H9 (cell line): Measurements from ENCODE around the gene ACTL7A. TPM values are rescaled to one million over a fixed set of nuclear protein-coding genes. Genes with fewer than 3 reads are reported as not detected.

Experiments
- DNase-seq: peaks from one replicate; pipeline ENCODE4 v3.0.0-alpha.2; 2017
- H2AFZ ChIP-seq: one replicate; pipeline ENCODE4 v1.6.1; 2013; ENCODE audit warnings: mild to moderate bottlenecking, low read length, control low read depth, moderate library complexity
- H2AK5ac ChIP-seq: 2 replicates; pipeline ENCODE4 v1.6.1; 2013; ENCODE audit warnings: low read length, control low read depth, mixed read lengths; ENCODE audit not compliant: insufficient read length
- H2BK120ac ChIP-seq: one replicate; pipeline ENCODE4 v1.6.1; 2013; ENCODE audit warnings: low read depth, mild to moderate bottlenecking, low read length, control low read depth, inconsistent platforms; ENCODE audit not compliant: poor library complexity, severe bottlenecking
- H2BK12ac ChIP-seq: 2 replicates; pipeline ENCODE4 v1.6.1; 2013; ENCODE audit warnings: low read length, control low read depth, mixed read lengths, low read depth; ENCODE audit not compliant: insufficient read length
- H2BK15ac ChIP-seq: 2 replicates; pipeline ENCODE4 v1.6.1; 2013; ENCODE audit warnings: low read depth, low read length, control low read depth
- H2BK20ac ChIP-seq: one replicate; pipeline ENCODE4 v1.6.1; 2013; ENCODE audit warnings: low read depth, mild to moderate bottlenecking, low read length, control low read depth, inconsistent platforms; ENCODE audit not compliant: poor library complexity, severe bottlenecking
- H2BK5ac ChIP-seq: 2 replicates; pipeline ENCODE4 v1.6.1; 2013; ENCODE audit warnings: low read length, control low read depth, mixed read lengths; ENCODE audit not compliant: insufficient read length
- H3K14ac ChIP-seq: 2 replicates; pipeline ENCODE4 v1.6.1; 2013; ENCODE audit warnings: low read length, control low read depth; ENCODE audit not compliant: insufficient read depth
- H3K18ac ChIP-seq: 2 replicates; pipeline ENCODE4 v1.6.1; 2013; ENCODE audit warnings: low read depth, mild to moderate bottlenecking, mixed read lengths, low read length, control low read depth; ENCODE audit not compliant: insufficient read length
- H3K23ac ChIP-seq: 2 replicates; pipeline ENCODE4 v1.6.1; 2013; ENCODE audit warnings: low read length, control low read depth, mixed read lengths, low read depth; ENCODE audit not compliant: insufficient read length
- H3K23me2 ChIP-seq: 2 replicates; pipeline ENCODE4 v1.6.1; 2013; ENCODE audit warnings: low read depth, mild to moderate bottlenecking, mixed read lengths, low read length, control low read depth; ENCODE audit not compliant: insufficient read length, poor library complexity, severe bottlenecking
- H3K27ac ChIP-seq: 2 replicates; pipeline ENCODE4 v1.5.1; 2013; ENCODE audit warnings: low read length, control low read depth, mixed read lengths, low read depth; ENCODE audit not compliant: insufficient read length
- H3K27me3 ChIP-seq: 2 replicates; pipeline ENCODE4 v1.6.1; 2013; ENCODE audit warnings: low read length, control low read depth, inconsistent platforms; ENCODE audit not compliant: insufficient read depth
- H3K4ac ChIP-seq: 2 replicates; pipeline ENCODE4 v1.6.1; 2013; ENCODE audit warnings: low read depth, mild to moderate bottlenecking, control low read depth, inconsistent platforms, low read length, moderate library complexity
- H3K4me1 ChIP-seq: 2 replicates; pipeline ENCODE4 v1.6.1; 2013; ENCODE audit warnings: low read length, control low read depth, inconsistent platforms; ENCODE audit not compliant: insufficient read depth
- H3K4me2 ChIP-seq: 2 replicates; pipeline ENCODE4 v1.6.1; 2013; ENCODE audit warnings: low read length, control low read depth, mixed read lengths; ENCODE audit not compliant: insufficient read length, insufficient read depth
- H3K56ac ChIP-seq: 2 replicates; pipeline ENCODE4 v1.6.1; 2013; ENCODE audit warnings: low read depth, mild to moderate bottlenecking, mixed read lengths, low read length, control low read depth; ENCODE audit not compliant: insufficient read length
- H3K79me1 ChIP-seq: 2 replicates; pipeline ENCODE4 v1.6.1; 2013; ENCODE audit warnings: low read depth, mild to moderate bottlenecking, moderate library complexity, low read length, control low read depth, inconsistent platforms; ENCODE audit not compliant: insufficient read depth, poor library complexity, severe bottlenecking
- H3K79me2 ChIP-seq: 2 replicates; pipeline ENCODE4 v1.6.1; 2013; ENCODE audit warnings: low read length, control low read depth, inconsistent platforms; ENCODE audit not compliant: insufficient read depth
- H3K9ac ChIP-seq: 2 replicates; pipeline ENCODE4 v1.6.1; 2013; ENCODE audit warnings: low read length, control low read depth, mixed read lengths; ENCODE audit not compliant: insufficient read length; ENCODE audit errors: extremely low read depth
- H3K9me3 ChIP-seq: one replicate; pipeline ENCODE4 v1.6.1; 2013; ENCODE audit warnings: low read depth, low read length, inconsistent platforms; ENCODE audit not compliant: control insufficient read depth
- H3T11ph ChIP-seq: one replicate; pipeline ENCODE4 v1.6.1; 2013; ENCODE audit warnings: mild to moderate bottlenecking, low read length, control low read depth, inconsistent platforms
- H4K20me1 ChIP-seq: one replicate; pipeline ENCODE4 v1.6.1; 2013; ENCODE audit not compliant: control insufficient read depth, insufficient read length, insufficient read depth
- H4K5ac ChIP-seq: 2 replicates; pipeline ENCODE4 v1.6.1; 2013; ENCODE audit warnings: low read depth, mild to moderate bottlenecking, mixed read lengths, low read length, control low read depth; ENCODE audit not compliant: insufficient read length
- H4K8ac ChIP-seq: replicated peaks from 2 replicates; pipeline ENCODE4 v1.6.1; 2013; ENCODE audit warnings: low read length, control low read depth, mixed read lengths, low read depth; ENCODE audit not compliant: insufficient read length
- H4K91ac ChIP-seq: 2 replicates; pipeline ENCODE4 v1.6.1; 2013; ENCODE audit warnings: low read depth, mild to moderate bottlenecking, moderate library complexity, mixed read lengths, low read length, control low read depth; ENCODE audit not compliant: insufficient read length
- H3K27ac Mint-ChIP-seq, 3 experiments: 2 replicates in 2 of 3; 3 replicates in 1 of 3; pipeline ENCODE4 v1.8.0; 2020 to 2021; ENCODE audit warnings: mixed read lengths in 3 of 3, mild to moderate bottlenecking in 1 of 3, moderate library complexity in 1 of 3
- H3K27me3 Mint-ChIP-seq: 2 replicates; pipeline ENCODE4 v1.8.0; 2021; ENCODE audit warnings: low read depth, mild to moderate bottlenecking, moderate library complexity, mixed read lengths
- H3K36me3 Mint-ChIP-seq, 3 experiments: 2 replicates in 2 of 3; 3 replicates in 1 of 3; pipeline ENCODE4 v1.8.0; 2020 to 2021; ENCODE audit warnings: low read depth in 3 of 3, mixed read lengths in 3 of 3; ENCODE audit not compliant: insufficient read depth in 1 of 3
- H3K4me1 Mint-ChIP-seq, 2 experiments: 2 replicates each; pipeline ENCODE4 v1.8.0; 2020; ENCODE audit warnings: mixed read lengths in 2 of 2
- H3K4me3 Mint-ChIP-seq, 2 experiments: 2 replicates in 1 of 2; 3 replicates in 1 of 2; pipeline ENCODE4 v1.8.0; 2020 to 2021; ENCODE audit warnings: mild to moderate bottlenecking in 2 of 2, mixed read lengths in 2 of 2, moderate library complexity in 1 of 2
- H3K9me3 Mint-ChIP-seq, 2 experiments: 2 replicates in 1 of 2; 3 replicates in 1 of 2; pipeline ENCODE4 v1.8.0; 2020; ENCODE audit warnings: mild to moderate bottlenecking in 2 of 2, mixed read lengths in 2 of 2, moderate library complexity in 1 of 2
- CTCF ChIP-seq: fragments of 200-600 bp; sonication (generic); conservative IDR thresholded peaks from 3 replicates; pipeline ENCODE4 v1.8.0; 2021; ENCODE audit warnings: antibody characterized with exemption, mild to moderate bottlenecking
- WGBS: extraction: QIAGEN DNeasy Blood & Tissue Kit; methylation state at CpG from one replicate; pipeline ENCODE4 v1.1.7; 2013; ENCODE audit warnings: missing lambda C conversion rate, low lambda C conversion rate, mixed read lengths; ENCODE audit not compliant: insufficient read length; ENCODE audit errors: extremely low coverage; 5-methylcytosine and 5-hydroxymethylcytosine counted together
- total RNA-seq: library from RNA; stranded (reverse); gene quantifications from 2 replicates; pipeline ENCODE4 v1.2.1, GENCODE V29; 2021

ACTL7A gene
- total RNA-seq, 1 experiment from 2014 or later, result not detected

DNA sequence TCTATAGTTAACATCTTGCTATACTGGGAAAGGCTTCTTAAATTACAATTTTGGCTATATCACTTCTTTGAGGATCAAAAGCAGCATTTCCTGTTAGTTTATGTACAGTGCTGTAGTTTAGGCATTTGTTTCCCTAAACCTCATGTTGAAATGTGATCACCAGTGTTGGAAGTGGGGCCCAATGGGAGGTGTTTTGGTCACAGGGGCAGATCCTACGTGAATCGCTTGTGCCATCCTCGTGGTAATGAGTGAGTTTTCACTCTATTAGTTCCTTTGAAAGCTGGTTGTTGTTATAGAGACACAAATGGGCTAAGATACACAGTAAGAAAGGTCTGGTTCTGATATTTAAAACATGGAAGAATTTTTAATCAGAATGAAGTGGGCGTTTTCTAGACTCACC, 5.8 kb downstream of the ACTL7A start:
- Histone ChIP-seq H3K56ac (no peak overlapping the region), H4K91ac (no peak overlapping the region), H3K9me3 (no peaks in the 10 kb centered on the region), H3K79me1 (no peaks in the 10 kb centered on the region), H3K27ac (no peak overlapping the region), H3K9ac (no peak overlapping the region), H3K23me2 (no peaks in the 10 kb centered on the region), H3K4me2 (no peak overlapping the region), H3K4me1 (no peaks in the 10 kb centered on the region), H3K18ac (no peak overlapping the region), H2AFZ (no peak overlapping the region), H2AK5ac (no peak overlapping the region), H2BK120ac (no peak overlapping the region), H3K14ac (no peak overlapping the region), H3T11ph (no peak overlapping the region), H4K5ac (no peak overlapping the region), H3K79me2 (no peaks in the 10 kb centered on the region), H4K8ac (no peak overlapping the region), H3K23ac (no peak overlapping the region), H3K4ac (no peak overlapping the region), H2BK5ac (no peak overlapping the region), H3K27me3 (no peaks in the 10 kb centered on the region), H2BK20ac (no peak overlapping the region), H2BK15ac (no peak overlapping the region), H4K20me1 (no peaks in the 10 kb centered on the region), H2BK12ac (no peak overlapping the region)
- H3K4me1 Mint-ChIP-seq, result no peaks in the 10 kb centered on the region
- no peak overlapping the region for H3K27ac Mint-ChIP-seq
- H3K36me3 Mint-ChIP-seq, result peaks cover 6 to 38% (median 19%) of the 10 kb centered on the region in 3 experiments; a peak in 6 of 7 replicates
- DNase-seq, result no peak
- no peaks in the 10 kb centered on the region; the same call in 1 of the 2 replicates for H3K27me3 Mint-ChIP-seq
- no peak for TF ChIP-seq CTCF
- WGBS, result no CpG with 5 or more reads among the region's 4 CpGs
- no peak overlapping the region for H3K4me3 Mint-ChIP-seq
- H3K9me3 Mint-ChIP-seq, result no peaks in the 10 kb centered on the region
